ENCODE measurements around the gene PSTK.

- TF ChIP-seq POLR2A (IDR thresholded peaks at IDR 0.05) (no peak), CTCF (IDR thresholded peaks at IDR 0.05) (no peak)
Measured at GRCh38 chr10:123016228-123016627, 36.0 kb downstream of the PSTK start.
